ENCODE data around the gene ITGAD. TPM values are rescaled to one million over a fixed set of nuclear protein-coding genes. Genes with fewer than 3 reads are reported as not detected.

The ITGAD gene
- total and polyA plus RNA-seq, 2 of the 8 experiments (the other 6 are each of a cell fraction or from before 2014, with no cell fraction given) = 0.06 TPM; not detected in 1

- TF ChIP-seq, protein P1, sequence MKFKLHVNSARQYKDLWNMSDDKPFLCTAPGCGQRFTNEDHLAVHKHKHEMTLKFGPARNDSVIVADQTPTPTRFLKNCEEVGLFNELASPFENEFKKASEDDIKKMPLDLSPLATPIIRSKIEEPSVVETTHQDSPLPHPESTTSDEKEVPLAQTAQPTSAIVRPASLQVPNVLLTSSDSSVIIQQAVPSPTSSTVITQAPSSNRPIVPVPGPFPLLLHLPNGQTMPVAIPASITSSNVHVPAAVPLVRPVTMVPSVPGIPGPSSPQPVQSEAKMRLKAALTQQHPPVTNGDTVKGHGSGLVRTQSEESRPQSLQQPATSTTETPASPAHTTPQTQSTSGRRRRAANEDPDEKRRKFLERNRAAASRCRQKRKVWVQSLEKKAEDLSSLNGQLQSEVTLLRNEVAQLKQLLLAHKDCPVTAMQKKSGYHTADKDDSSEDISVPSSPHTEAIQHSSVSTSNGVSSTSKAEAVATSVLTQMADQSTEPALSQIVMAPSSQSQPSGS (IDR thresholded peaks at IDR 0.05; ENCODE audit: low read length) = no peak
- TF ChIP-seq HDAC6 (IDR thresholded peaks at IDR 0.05; ENCODE audit: low read depth, low read length) (no peak), SP2 (IDR thresholded peaks at IDR 0.05; ENCODE audit: low read length) (no peak), HDAC2 (IDR thresholded peaks at IDR 0.05; ENCODE audit: borderline replicate concordance in 1 of 2, low read depth in 2 of 2, low read length in 2 of 2) (no peak), RNF2 (IDR thresholded peaks at IDR 0.05; ENCODE audit: borderline replicate concordance, low read depth, low read length, missing control alignments, poor library complexity, severe bottlenecking) (no peak), JUND (IDR thresholded peaks at IDR 0.05; ENCODE audit: low read length) (no peak), BRCA1 (IDR thresholded peaks at IDR 0.05; ENCODE audit: low read depth, low read length) (no peak), TCF12 (IDR thresholded peaks at IDR 0.05; ENCODE audit: low read depth, low read length) (no peak)
Measured at GRCh38 chr16:31397701-31398100, 4.6 kb downstream of the ITGAD start (continued).

All from H1 (cell line).